VCaP (cell line): ENCODE results near the gene PPP2R2C.

Experiments
- H3K27ac ChIP-seq: fragments of 450-650 bp; 2 replicates; pipeline ENCODE4 v1.5.1; 2017
- TF ChIP-seq, protein P1 (sequence below): fragments of 450-650 bp; conservative IDR thresholded peaks from 2 replicates; pipeline ENCODE4 v1.5.1; 2017; ENCODE audit warnings: mild to moderate bottlenecking, moderate library complexity

PPP2R2C gene

DNA sequence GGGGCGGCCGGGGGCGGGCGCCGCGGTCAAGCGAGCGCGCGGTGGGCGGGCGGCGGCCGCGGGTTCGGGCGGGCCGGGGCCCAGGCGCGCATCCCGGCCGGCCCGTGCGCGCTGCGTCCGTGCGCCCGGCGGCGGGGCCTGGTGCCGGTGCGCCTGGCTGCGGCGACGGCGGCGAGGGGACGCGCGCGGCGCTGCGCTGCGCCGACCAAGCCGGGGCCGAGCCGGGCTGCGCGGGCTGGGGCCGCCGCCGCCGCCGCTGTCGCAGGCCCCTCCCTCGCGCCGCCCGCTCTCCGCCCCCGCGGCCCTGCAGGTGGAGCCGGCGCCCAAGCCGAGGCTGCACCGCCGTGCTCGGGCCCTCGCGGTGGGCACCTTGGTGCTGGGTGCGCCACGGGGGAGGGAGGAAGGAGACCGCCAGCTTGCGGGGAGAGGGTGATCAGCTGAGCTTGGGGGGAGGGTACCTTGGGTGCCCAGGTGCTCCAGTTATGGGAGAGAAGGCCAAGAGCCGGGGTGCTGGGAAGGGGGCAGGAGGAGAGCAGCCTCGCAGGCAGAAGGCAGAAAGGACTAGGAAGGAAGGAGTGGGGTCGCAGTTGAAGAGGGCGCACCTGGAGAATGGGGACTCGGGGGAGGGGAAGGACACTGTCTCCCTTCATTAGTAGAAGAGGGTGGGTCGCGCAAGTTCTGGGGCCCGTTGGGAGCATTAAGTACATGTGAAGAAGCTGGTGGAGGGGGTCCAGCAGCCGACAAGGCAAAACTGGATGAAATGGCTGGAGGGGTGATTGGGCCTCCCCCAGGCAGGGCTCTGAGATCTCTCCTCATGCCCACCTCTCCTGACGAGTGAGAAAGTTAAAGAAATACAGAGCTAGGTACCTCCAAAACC is at the start of gene PPP2R2C:
Gene PPP2R2C, minus strand, starts transcription at position 228 of the 877 bp plus-strand sequence. CDS start 385 bp downstream, outside the sequence.
- peak within 1 kb of the TSS; percentile 94 for H3K27ac ChIP-seq

DNA sequence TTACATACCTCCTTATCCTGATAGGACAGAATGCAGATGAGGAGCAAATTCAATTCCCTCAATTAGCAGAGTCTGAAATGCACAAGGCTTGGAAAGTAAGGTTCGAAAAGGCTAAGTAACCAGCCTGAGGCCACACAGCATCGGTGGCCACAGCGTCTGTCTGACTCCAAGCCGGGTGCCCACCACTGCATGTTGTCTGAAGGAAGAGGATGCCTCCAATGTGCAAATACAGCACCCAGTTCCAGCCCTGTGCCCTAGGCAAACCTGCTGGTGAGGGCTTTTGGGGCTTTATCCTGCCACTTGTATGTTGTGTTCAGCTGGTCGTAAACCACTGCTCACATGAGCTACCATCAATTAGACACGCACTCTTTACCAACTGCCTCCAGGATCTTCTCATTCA is 48.6 kb upstream of the PPP2R2C start:
- H3K27ac ChIP-seq, result no peak overlapping the region
- TF ChIP-seq, protein P1, sequence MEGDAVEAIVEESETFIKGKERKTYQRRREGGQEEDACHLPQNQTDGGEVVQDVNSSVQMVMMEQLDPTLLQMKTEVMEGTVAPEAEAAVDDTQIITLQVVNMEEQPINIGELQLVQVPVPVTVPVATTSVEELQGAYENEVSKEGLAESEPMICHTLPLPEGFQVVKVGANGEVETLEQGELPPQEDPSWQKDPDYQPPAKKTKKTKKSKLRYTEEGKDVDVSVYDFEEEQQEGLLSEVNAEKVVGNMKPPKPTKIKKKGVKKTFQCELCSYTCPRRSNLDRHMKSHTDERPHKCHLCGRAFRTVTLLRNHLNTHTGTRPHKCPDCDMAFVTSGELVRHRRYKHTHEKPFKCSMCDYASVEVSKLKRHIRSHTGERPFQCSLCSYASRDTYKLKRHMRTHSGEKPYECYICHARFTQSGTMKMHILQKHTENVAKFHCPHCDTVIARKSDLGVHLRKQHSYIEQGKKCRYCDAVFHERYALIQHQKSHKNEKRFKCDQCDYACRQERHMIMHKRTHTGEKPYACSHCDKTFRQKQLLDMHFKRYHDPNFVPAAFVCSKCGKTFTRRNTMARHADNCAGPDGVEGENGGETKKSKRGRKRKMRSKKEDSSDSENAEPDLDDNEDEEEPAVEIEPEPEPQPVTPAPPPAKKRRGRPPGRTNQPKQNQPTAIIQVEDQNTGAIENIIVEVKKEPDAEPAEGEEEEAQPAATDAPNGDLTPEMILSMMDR, result no peak

More for the DNA sequence above, at the start of gene PPP2R2C:
- TF ChIP-seq, protein P1, result no peak

DNA sequence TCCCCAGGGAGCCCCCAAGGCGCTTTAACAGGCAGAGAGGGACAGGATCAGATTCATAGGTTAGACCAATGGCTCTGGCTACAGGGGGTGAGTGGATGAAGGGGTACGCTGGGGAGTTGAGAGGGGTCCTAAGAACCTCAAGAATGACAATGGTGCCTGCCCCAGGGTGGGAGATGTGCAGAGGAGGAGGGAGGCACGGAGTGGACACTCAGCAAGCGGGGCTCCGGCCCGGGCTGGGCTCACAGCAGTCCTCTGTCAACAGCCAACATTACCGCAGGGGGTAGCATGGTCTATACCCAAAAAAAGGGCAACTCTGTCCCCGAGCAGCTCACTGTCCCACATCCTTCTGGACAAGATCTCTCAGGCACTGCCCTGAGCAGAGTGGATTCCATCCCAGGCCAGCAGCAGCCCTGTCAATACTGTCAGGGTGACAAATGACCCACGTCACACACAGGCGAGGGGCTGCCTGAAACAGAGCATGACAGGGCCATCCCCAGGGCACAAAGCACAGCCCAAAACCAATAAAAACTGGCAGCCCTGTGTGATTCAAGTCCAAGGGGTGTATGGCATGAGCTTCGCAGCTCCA is 47.7 kb upstream of the PPP2R2C start:
- H3K27ac ChIP-seq, result no peak overlapping the region
- TF ChIP-seq, protein P1, result no peak

DNA sequence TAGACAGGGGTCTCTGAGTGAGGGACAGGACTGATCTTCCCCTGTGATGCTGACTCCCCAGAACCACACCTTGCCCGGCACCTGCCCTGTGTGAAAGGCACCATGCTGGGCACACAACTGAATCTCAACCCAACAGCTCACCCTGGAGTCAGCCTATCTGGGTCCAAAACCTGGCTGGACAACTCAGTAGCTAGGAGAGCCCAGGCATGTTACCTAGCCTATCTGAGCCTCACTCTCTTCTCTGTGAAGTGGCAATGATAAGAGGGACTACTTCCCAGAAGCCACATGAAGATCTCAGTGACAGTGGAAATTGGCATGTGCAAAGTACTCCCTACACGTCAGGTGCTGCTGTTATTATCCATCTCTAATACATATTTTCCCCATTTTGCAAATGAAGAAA is 44.8 kb upstream of the PPP2R2C start:
- no peak overlapping the region for H3K27ac ChIP-seq
- TF ChIP-seq, protein P1, result no peak

DNA sequence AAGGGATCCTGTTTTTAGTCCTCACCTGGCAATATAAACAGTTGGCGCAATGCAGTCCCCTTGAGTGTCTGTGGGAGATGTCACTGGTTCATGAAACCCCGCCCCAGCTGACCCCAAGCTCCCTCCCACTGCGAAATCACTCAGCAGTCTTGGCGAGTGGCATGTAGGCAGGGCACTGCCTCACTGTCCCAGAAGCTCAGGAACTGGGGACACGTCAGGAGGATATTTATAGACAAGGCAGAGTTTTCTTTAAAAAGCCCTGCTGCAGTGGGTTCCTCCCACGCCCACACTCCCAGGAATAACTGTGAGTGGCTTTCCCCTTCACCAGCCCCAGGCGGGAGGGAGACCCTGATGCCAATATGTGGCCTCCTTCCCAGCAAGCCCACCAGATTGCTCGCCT is 44.3 kb upstream of the PPP2R2C start:
- TF ChIP-seq, protein P1, result no peak
- no peak overlapping the region for H3K27ac ChIP-seq

DNA sequence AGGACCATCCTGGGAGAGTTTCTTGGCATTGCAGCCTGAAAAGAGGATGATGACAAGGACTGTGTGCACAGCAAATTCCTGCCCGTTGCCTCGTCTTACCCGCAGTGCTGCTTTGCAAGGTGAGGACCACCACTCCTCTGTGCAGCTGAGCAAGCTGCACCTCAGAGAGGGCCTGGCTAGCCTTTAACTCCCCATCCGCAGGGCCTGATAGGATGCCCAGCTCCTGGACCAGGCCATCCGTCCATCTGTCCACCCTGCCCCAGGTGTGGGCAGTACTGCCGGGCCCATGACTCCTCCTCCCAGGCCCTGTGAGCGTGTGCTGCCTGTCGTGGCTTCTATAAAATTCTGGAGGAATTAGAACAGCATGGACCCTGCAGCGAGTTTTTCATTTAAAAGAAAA is 43.9 kb upstream of the PPP2R2C start:
- TF ChIP-seq, protein P1, result no peak
- no peak overlapping the region for H3K27ac ChIP-seq

DNA sequence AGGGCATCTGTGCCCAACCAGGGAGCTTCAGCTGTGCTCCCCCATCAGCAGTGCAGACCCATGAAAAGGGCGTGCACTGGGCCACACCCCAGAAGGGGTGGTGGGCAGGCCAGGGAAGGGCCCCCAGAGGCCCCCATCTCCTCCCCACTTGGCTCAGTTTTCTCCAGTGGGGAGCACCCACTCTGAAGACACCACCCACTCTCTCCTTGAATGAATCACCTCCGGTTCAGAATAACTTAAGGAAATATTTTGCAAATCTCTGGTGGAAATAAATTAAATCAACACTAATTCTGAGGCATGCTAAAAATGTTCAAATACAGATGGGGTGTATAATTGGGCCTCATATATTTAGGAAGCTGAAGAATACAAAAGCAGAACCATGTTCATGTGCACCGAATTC is 41.3 kb upstream of the PPP2R2C start:
- no peak overlapping the region for H3K27ac ChIP-seq
- TF ChIP-seq, protein P1, result no peak
